H54 (cell line): ENCODE measurements around the gene LCE1B.

ENCODE experiments used
- DNase-seq: peaks from one replicate; pipeline ENCODE4 v3.0.0; 2011; ENCODE audit warnings: low spot score, mixed read lengths; ENCODE audit not compliant: insufficient read length
- FAIRE-seq: peaks from 3 replicates; lab custom pipeline; 2011; peaks lifted over from hg19 to GRCh38; lab: Jason Lieb, UNC
- POLR2A ChIP-seq: IDR thresholded peaks from 2 replicates; pipeline ENCODE4 v1.6.1; 2011; ENCODE audit warnings: low read depth, mild to moderate bottlenecking, low read length

The LCE1B gene

GRCh38 chr1:152823294-152823693, 11.5 kb downstream of the LCE1B start:
- TF ChIP-seq POLR2A: no peak
- DNase-seq (no peak), FAIRE-seq (no peak)

- FAIRE-seq (no peak), DNase-seq (no peak)
- TF ChIP-seq POLR2A: no peak
Measured at GRCh38 chr1:152824964-152825363, 13.2 kb downstream of the LCE1B start.

- TF ChIP-seq POLR2A: no peak
- FAIRE-seq: no peak
Measured at GRCh38 chr1:152827173-152827572, 15.4 kb downstream of the LCE1B start, which contains the start of gene LCE1A. Gene LCE1A, plus strand, starts transcription at chr1:152827473. Its CDS starts 0 bp downstream, at chr1:152827473.

GRCh38 chr1:152836870-152837269, 25.1 kb downstream of the LCE1B start:
- DNase-seq: no peak
- no peak for FAIRE-seq
- no peak for TF ChIP-seq POLR2A

More at GRCh38 chr1:152827173-152827572, 15.4 kb downstream of the LCE1B start, which contains the start of gene LCE1A:
- DNase-seq: no peak

GRCh38 chr1:152842556-152842955, 30.8 kb downstream of the LCE1B start, which contains the start of gene LCE6A:
Gene LCE6A, plus strand, starts transcription at chr1:152842856. Its CDS starts 665 bp downstream, at chr1:152843521.
- DNase-seq (no peak), FAIRE-seq (no peak)
- no peak for TF ChIP-seq POLR2A

- no peak for TF ChIP-seq POLR2A
- DNase-seq: no peak
- FAIRE-seq: no peak
Measured at GRCh38 chr1:152855661-152856060, 43.9 kb downstream of the LCE1B start.

GRCh38 chr1:152858062-152858461, 46.3 kb downstream of the LCE1B start:
- FAIRE-seq: no peak
- no peak for DNase-seq
- no peak for TF ChIP-seq POLR2A

- DNase-seq: no peak
- no peak for TF ChIP-seq POLR2A
- FAIRE-seq: no peak
Measured at GRCh38 chr1:152859696-152860095, 47.9 kb downstream of the LCE1B start, which contains the start of gene LCE7A. Gene LCE7A, plus strand, starts transcription at chr1:152859996. Its CDS starts 702 bp downstream, at chr1:152860698.

- no peak for FAIRE-seq
Measured at GRCh38 chr1:152860129-152860528, 48.4 kb downstream of the LCE1B start.

GRCh38 chr1:152861374-152861773, 49.6 kb downstream of the LCE1B start:
- FAIRE-seq (no peak), DNase-seq (no peak)
- TF ChIP-seq POLR2A: no peak

More at GRCh38 chr1:152860129-152860528, 48.4 kb downstream of the LCE1B start:
- TF ChIP-seq POLR2A: no peak
- DNase-seq: no peak
